ENCODE measurements around the gene DSCAM. TPM values are rescaled to one million over a fixed set of nuclear protein-coding genes. Genes with fewer than 3 reads are reported as not detected.

The DSCAM gene
- total and polyA plus RNA-seq, 2 donors (not counting 3 experiments of a cell fraction or from before 2014, with no cell fraction given) = not detected

GRCh38 chr21:40634141-40634540 lies 212.8 kb downstream of the DSCAM start:
- no peak overlapping the region for H3K9ac ChIP-seq (replicated peaks; ENCODE audit: extremely low read depth, insufficient read depth, low read length)
- no peak overlapping the region for H2AFZ ChIP-seq (ENCODE audit: low read depth, low read length)
- intact Hi-C loops (cut with micrococcal nuclease) (no loop called here), dilution Hi-C loops (cut with MboI; ENCODE audit: extremely low pct_ligation_motif_present, low sequenced_read_pairs) (no loop called here)
- FAIRE-seq (no peak), DNase-seq (ENCODE audit: low read depth, low spot score) (no peak)
- BruUV-seq (replicated peaks) = no TSS peak
- H3K9me3 ChIP-seq (replicated peaks; ENCODE audit: control insufficient read depth, insufficient read depth, low read length) = peaks cover 10% of the 10 kb centered on the region
- no peaks in the 10 kb centered on the region for H3K79me2 ChIP-seq (ENCODE audit: control insufficient read depth, insufficient read depth, low read length)
- no peaks in the 10 kb centered on the region for H3K27me3 ChIP-seq (ENCODE audit: control insufficient read depth in 2 of 2, insufficient read depth in 2 of 2, low read length in 2 of 2)
- no peak overlapping the region for H3K4me3 ChIP-seq (replicated peaks in 1 of 3; ENCODE audit: insufficient read depth in 1 of 3, low read depth in 1 of 3, low read length in 3 of 3)
- POLR2A ChIA-PET = no interaction called here
- no peaks in the 10 kb centered on the region for H3K36me3 ChIP-seq (ENCODE audit: control insufficient read depth in 2 of 2, extremely low read depth in 1 of 2, insufficient read depth in 2 of 2, low read length in 2 of 2)
- no peak overlapping the region for H3K4me2 ChIP-seq (ENCODE audit: insufficient read depth, low read length)
- no peaks in the 10 kb centered on the region for H4K20me1 ChIP-seq (replicated peaks; ENCODE audit: control insufficient read depth, extremely low read depth, insufficient read depth, low read length)
- no peak for TF ChIP-seq GATA2 (IDR thresholded peaks at IDR 0.05; ENCODE audit: insufficient read depth, insufficient read length, low read depth, low read length)
- TF ChIP-seq FOS (IDR thresholded peaks at IDR 0.05; ENCODE audit: borderline replicate concordance, insufficient read depth, low read length) = no peak
- no peak for TF ChIP-seq POLR2AphosphoS5 (IDR thresholded peaks at IDR 0.05; ENCODE audit: insufficient read depth, low read depth, low read length)
- TF ChIP-seq MYC (IDR thresholded peaks at IDR 0.05; ENCODE audit: low read depth, low read length) = no peak
- TF ChIP-seq POLR2A (IDR thresholded peaks at IDR 0.05; ENCODE audit: low read depth, low read length) = no peak
- TF ChIP-seq, protein P1, sequence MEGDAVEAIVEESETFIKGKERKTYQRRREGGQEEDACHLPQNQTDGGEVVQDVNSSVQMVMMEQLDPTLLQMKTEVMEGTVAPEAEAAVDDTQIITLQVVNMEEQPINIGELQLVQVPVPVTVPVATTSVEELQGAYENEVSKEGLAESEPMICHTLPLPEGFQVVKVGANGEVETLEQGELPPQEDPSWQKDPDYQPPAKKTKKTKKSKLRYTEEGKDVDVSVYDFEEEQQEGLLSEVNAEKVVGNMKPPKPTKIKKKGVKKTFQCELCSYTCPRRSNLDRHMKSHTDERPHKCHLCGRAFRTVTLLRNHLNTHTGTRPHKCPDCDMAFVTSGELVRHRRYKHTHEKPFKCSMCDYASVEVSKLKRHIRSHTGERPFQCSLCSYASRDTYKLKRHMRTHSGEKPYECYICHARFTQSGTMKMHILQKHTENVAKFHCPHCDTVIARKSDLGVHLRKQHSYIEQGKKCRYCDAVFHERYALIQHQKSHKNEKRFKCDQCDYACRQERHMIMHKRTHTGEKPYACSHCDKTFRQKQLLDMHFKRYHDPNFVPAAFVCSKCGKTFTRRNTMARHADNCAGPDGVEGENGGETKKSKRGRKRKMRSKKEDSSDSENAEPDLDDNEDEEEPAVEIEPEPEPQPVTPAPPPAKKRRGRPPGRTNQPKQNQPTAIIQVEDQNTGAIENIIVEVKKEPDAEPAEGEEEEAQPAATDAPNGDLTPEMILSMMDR (IDR thresholded peaks at IDR 0.05; ENCODE audit: extremely low read depth in 1 of 2, insufficient read depth in 1 of 2, low read depth in 1 of 2, low read length in 2 of 2) = no peak
- no peak for TF ChIP-seq MAX (IDR thresholded peaks at IDR 0.05; ENCODE audit: insufficient read depth, insufficient read length)
- no peak for TF ChIP-seq EZH2 (IDR thresholded peaks at IDR 0.05; ENCODE audit: borderline replicate concordance, low read depth, low read length, severe bottlenecking)
- no peak for TF ChIP-seq JUN (IDR thresholded peaks at IDR 0.05; ENCODE audit: borderline replicate concordance, insufficient read depth, insufficient read length, low read depth)
- CTCF ChIA-PET = no interaction called here
- no peaks in the 10 kb centered on the region for H3K4me1 ChIP-seq (ENCODE audit: control insufficient read depth, extremely low read depth, insufficient read depth, low read length)
- H3K9me1 ChIP-seq (replicated peaks; ENCODE audit: control insufficient read depth, extremely low read depth, insufficient read depth, low read length) = no peaks in the 10 kb centered on the region
- H3K27ac ChIP-seq (ENCODE audit: insufficient read depth, low read depth, low read length) = no peak overlapping the region
